Stimulated activated CD4-positive, alpha-beta T cell treated with anti-CD3 and anti-CD28 coated beads, Interleukin-4, amount 100 ng/mL, for 48 hours (primary cell): Measurements from ENCODE around the gene DCDC1.
"Not testable (repeated sequence)": the region's sequence is repeated elsewhere in the genome, so short reads cannot be mapped to it uniquely, and the experiment has no call there.

Source experiments
- DNase-seq, 2 donors: peaks; one replicate each; pipeline ENCODE4 v3.0.0-alpha.2; 2020; ENCODE audit warnings: low read depth in 2 of 2

The DCDC1 gene

GRCh38 chr11:30990625-30991296 lies 378.8 kb downstream of the DCDC1 start:
- DNase-seq = no peak

DNA sequence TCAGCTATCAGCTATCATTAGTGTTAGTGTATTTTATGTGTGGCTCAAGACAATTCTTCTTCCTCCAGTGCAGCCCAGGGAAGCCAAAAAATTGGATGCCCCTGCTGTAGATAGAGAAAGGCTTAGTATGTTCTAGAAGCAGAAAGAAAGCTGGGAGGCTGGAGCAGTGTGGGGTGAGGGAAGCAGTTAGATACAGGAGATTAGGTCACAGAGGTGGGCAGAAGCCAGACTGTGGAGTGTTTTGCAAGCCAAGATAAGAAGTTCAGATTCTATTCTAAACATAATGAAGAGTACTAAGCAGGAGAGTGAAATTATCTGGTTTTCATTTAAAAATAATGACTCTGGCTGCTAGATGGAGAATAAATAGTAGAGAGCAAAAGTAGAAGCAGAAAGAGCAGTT lies 381.7 kb downstream of the DCDC1 start:
- DNase-seq = no peak

DNA sequence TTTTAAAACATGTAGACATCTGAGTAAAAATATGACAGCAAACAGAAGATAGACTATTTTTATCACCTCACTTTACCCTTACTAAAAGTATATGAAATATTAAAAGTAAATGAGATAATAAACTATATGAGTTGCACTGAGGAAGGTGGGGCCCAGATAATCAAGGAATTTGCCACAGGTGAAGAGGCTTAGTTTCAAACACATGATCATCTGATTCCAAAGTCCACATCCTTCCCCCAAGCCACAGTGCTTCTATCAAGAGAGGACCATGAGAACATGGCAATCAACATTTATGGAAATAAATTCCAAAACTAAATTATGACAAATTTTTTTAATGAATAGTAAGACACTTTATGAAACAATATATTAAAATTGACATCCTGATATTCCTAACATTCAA lies 384.0 kb downstream of the DCDC1 start:
- no peak for DNase-seq

GRCh38 chr11:30984827-30985226 lies 384.7 kb downstream of the DCDC1 start:
- DNase-seq = no peak

- DNase-seq = no peak
These were observed 385.1 kb downstream of the DCDC1 start for GRCh38 chr11:30984442-30984816.

- no peak for DNase-seq
These were observed 385.6 kb downstream of the DCDC1 start for GRCh38 chr11:30983776-30984441.

GRCh38 chr11:30983143-30983542 lies 386.4 kb downstream of the DCDC1 start:
- no peak for DNase-seq

- no peak for DNase-seq
These were observed 402.0 kb downstream of the DCDC1 start for GRCh38 chr11:30967579-30967978.

GRCh38 chr11:30960387-30960992 lies 409.0 kb downstream of the DCDC1 start:
- DNase-seq = no peak

- DNase-seq = no peak
These were observed 412.8 kb downstream of the DCDC1 start for GRCh38 chr11:30956751-30957150.

- DNase-seq = no peak
These were observed 419.7 kb downstream of the DCDC1 start for GRCh38 chr11:30949838-30950237.

- DNase-seq = not testable (repeated sequence)
These were observed 421.8 kb downstream of the DCDC1 start for GRCh38 chr11:30947715-30948114.

DNA sequence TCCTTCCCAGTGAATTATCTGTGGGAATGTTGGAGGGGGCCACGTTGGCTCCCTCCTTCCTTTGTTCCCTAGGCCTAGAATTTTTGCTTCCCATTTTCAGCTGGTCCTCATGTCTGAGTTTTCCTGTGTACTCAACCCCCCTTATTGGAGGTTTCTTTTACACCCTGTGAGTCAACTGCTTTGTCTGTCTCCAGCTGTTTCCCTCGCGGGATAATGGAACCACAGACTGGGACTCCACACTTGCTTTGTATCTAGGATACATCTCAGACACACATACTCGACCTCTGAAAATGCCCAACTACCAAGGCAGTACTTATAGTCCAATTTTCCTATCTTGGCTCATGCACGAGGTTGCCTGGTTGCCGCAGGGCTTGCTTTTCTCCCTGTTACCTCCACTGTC lies 430.7 kb downstream of the DCDC1 start:
- DNase-seq = no peak

DNA sequence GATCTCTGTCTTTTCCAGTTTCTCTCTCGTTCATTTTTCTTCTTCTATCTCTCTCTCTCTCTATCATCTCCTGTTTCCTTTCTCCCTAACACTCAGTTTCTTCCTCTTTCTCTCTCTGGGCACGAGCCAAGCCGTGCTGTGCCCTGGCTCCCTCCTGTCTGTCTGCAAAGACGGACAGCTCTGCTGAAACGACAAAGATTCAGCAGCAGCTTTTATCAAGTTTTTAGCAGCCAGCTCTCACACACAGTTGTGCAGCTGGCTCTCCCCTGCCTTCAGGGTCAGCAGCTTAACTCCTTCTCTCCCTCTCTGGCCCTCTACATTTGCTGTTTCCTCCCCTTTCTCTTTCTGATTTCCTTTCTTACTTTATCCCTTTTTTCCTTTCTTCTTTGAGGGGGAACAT lies 431.4 kb downstream of the DCDC1 start:
- DNase-seq = no peak

DNA sequence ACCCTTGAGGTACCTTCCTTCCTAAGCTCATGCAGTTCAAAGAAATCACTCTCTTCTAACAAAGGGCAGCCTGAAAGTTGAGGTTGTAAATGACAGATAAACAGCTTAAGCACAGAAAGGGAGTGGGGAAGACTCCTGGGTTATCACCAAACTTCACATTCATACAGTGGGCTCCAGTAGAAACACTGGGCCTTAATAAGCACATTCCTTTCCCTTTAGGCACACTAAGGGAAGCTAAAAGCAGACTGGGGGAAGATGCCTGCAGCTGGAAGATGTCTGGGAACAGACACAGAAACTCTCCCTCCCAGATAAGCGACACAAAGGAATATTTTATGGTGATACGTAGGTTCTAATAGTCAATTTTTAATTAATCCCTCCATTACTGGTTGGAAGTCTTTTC lies 433.0 kb downstream of the DCDC1 start:
- no peak for DNase-seq

GRCh38 chr11:30935861-30936260 lies 433.7 kb downstream of the DCDC1 start:
- DNase-seq = no peak

DNA sequence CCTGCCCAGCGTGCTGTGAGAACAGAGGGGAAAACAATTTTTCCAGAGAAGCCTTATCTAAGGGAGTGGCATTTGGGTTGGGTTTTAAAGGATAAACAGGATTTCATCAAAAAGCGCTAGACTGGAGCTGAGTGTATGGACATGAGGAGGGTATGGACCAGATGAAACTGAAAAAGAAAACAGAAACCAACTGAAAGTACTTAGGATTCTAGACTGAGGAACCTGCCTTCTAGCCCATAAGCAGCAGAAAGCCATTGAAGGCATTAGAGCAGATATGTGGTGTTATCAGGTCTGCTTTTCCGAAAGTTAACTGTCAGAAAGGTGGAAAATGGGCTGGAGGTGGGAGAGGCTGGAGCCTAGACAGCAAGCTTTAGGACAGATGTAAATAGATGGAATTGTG lies 443.4 kb downstream of the DCDC1 start:
- no peak for DNase-seq

- no peak for DNase-seq
These were observed 447.7 kb downstream of the DCDC1 start for GRCh38 chr11:30921811-30922210.

GRCh38 chr11:30919389-30920152 lies 450.0 kb downstream of the DCDC1 start:
- DNase-seq = no peak

DNA sequence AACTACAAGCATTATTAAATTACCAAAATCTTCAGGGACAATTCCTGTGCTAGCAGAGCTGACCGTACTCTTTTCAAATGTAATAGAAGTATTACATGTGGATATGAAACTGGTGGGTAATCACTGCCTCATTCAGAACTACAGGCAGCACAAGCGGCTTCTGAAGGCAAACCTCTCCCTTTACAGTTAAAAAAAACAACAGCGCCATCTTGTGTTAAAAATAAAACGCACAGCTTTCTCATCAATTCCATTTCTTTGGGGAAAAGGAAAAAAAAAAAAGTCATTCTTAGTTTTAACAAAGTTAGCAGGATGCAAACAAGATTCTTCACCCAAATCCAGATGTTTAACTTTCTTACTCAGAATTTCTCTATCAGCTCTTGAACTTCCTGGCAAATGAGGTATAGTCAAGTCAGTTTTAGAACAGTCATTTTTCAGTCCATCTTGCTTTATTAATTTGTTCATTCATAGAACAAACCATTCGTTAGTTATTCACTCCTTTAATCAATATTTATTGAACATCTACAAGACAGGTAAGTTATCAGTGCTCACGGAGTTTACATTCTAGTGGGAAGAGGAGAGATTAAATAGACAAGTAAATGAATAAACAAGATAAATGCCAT lies 451.6 kb downstream of the DCDC1 start:
- no peak for DNase-seq

DNA sequence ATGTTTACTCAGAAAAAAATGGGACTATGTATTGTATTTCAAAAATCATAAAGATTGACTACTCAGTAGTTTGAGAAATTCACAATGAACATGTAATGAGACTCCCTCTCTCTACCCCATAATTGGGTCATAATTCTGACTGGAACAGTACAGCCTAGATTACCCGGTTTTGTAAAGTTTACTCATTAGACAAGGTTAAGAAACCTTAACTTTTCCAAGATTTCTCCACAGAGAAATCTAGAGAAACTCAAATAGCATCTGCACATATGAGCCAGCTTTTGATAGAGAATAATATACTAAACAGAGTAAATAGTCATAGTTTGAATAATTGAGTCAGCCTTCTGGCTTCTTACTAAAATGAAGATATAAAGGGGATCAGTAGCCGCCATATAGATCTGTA lies 452.3 kb downstream of the DCDC1 start:
- DNase-seq = no peak

DNA sequence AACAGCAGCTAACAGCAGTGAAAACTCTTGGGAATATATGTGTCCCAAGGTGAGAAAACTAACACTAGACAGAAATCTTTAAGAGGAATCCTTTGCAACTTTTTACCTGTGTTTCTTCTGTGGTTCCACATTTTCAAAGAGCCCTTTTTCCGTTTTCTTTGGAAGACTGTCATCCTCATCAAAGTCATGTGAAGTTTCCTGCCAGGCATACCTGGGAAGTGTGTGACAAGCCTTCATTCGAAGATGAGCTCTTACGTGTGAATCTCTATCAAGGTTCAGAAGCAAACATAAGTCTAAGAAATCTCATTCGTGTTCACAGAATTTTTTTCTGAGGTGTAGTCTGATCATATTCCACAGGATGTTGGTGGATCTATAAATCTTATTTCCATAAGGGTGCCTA lies 452.8 kb downstream of the DCDC1 start:
- no peak for DNase-seq
